Superior temporal gyrus (tissue), 1 donor: Measurements from ENCODE around the gene ADAMTS4.

Experiments
- DNase-seq: peaks from one replicate; pipeline ENCODE4 v3.0.0-alpha.2; 2016; ENCODE audit errors: extremely low spot score

ADAMTS4 gene

GRCh38 chr1:161219078-161219892, 20.4 kb upstream of the ADAMTS4 start:
- no peak for DNase-seq

DNA sequence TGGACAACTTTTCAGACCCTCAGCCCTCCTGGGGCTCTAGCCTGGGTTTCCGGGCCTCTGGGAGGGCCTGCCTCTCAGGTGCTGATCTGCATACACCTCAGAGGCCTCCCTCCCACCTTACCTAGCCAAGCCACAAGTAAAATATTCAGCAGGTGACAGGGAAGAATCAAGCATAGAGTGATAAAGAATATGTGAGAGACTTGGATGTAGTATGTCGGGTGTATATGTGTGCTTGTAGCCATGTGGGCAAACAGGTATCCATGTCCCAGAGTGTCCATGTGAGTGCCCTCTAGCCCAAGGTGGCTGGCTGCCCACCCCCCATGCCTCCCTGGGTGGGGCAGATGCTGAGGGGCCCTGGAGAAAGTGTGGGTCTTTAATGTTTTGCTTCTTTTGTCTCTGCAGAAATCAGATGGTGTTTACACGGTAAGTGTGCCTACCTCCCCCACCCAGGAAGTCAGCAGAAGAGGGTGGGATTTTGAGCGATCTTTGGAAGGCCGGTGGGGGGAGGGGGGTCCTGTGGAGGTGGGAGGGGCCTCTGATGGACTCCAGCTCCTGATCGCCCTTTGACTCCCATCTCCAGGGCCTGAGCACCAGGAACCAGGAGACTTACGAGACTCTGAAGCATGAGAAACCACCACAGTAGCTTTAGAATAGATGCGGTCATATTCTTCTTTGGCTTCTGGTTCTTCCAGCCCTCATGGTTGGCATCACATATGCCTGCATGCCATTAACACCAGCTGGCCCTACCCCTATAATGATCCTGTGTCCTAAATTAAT, 19.6 kb upstream of the ADAMTS4 start:
- DNase-seq = no peak

GRCh38 chr1:161217831-161218230, 19.0 kb upstream of the ADAMTS4 start:
- DNase-seq = no peak

DNA sequence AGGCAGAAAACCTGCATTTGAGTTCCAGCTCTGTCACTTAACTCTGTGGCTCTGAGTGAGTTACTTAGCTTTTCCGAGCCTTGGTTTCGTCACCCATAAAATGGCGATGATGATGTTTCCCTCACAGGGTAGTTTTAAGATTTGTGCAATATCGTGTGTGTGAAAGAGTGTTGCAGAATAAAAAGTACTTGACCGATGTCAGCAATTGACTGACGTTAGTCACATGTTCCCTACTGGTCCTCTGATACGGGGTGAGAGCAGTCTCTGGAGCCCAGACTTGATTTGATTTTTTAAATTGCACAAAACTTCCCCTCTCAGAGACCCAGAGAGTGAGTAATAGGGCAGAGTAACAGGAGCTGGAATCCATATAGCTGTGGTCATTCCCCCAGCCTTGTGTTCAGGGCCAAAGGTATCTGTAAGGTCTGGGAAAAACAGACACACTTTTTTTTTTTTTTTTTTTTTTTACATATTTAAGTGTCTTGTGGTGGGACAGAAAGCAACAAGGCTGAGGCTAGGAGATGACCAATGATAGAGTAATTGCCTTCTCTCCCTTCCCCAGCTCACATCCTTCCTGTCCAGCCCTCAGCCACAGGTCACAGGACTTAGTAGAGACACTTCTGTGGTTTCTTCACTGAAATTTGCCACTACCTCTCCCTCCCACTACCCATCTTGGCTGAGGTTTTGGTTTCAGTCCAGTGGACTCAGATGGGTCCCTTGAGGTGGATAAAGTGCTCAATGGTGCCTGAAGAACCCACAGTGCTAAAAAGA, 18.3 kb upstream of the ADAMTS4 start:
- DNase-seq = no peak

GRCh38 chr1:161215076-161215475, 16.2 kb upstream of the ADAMTS4 start, which contains the start of gene FCER1G:
TSS of gene FCER1G (plus strand) at chr1:161215295. CDS start at chr1:161215322, 27 bp downstream.
- no peak for DNase-seq

GRCh38 chr1:161214369-161214768, 15.5 kb upstream of the ADAMTS4 start:
- no peak for DNase-seq

- peak; percentile 81 for DNase-seq
Observed at GRCh38 chr1:161209790-161210409, 11.0 kb upstream of the ADAMTS4 start.

- DNase-seq = no peak
Observed at GRCh38 chr1:161207173-161207572, 8.3 kb upstream of the ADAMTS4 start.

DNA sequence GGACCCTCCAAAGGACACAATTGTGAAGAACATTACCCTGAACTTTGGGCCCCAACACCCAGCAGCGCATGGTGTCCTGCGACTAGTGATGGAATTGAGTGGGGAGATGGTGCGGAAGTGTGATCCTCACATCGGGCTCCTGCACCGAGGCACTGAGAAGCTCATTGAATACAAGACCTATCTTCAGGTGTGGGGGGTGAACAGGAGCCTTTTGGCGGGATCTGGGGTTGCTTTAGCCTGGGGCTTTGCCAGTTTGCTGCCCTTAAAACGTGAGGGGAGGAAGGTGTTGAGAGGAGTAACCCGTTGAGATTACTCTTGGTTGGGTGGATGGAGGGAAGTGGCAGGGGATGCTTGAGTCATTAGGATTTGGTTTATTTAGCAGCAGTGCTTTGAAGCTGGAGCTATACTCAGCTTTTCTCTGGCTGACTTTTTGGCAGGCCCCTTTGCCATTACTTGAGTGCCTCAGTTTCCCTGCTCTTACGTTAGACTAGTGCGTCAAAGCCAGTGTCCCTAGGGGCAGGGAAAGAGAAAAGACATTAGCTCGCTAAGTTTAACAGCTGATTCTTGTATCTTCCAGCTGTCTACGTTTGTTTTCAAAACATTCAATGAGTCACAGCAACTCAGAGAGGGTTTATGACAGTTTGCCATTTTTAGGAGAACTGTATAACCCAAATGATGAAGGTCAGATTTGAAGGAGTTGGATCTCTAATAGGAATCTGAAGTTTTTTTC, 7.7 kb upstream of the ADAMTS4 start:
- DNase-seq = no peak

DNA sequence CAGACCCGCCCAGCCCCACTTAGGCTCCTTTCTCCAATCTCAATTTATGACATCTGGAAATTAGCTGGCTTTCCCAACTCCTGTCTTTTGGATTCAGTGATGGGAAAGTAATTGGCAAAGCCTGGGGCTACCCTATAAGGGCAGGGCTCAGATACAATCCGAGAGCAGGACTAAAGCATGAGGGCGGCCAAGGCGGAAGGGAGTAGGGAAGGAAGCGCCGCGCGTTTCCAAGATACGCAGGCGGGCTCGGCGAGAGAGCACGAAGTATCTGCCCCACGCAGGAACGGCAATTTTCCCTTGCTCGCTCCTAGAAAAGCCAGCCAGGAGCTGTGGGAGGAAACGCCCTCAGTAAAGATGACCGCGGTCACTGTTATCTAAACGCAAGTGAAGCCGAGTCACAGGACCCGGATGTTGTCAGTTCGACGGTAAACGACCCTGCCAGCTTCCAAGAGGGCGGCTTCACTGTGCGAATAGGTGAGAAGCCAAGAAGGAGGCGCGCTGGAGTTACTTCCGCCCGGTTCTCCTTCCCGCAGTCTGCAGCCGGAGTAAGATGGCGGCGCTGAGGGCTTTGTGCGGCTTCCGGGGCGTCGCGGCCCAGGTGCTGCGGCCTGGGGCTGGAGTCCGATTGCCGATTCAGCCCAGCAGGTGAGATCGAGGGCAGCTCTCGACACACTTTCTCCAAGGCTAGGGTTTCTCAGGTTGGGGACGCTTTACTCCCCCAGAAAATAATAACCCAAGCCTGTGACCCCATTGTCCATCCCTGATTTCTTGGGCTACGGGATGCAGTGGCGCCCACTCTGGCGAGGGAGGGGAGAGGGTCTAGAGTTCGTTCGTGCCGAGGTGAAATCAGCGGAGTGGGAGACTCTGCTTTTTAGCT, 3.2 kb upstream of the ADAMTS4 start, which contains the start of gene NDUFS2:
NDUFS2 (plus strand) TSS at position 532 of the 877 bp plus-strand sequence; CDS start at position 551, 19 bp downstream.
- DNase-seq = peak; percentile 100

GRCh38 chr1:161200992-161201835, 2.4 kb upstream of the ADAMTS4 start:
- DNase-seq = peak; percentile 68

GRCh38 chr1:161200421-161200991, 1.7 kb upstream of the ADAMTS4 start:
- DNase-seq = peak; percentile 88

DNA sequence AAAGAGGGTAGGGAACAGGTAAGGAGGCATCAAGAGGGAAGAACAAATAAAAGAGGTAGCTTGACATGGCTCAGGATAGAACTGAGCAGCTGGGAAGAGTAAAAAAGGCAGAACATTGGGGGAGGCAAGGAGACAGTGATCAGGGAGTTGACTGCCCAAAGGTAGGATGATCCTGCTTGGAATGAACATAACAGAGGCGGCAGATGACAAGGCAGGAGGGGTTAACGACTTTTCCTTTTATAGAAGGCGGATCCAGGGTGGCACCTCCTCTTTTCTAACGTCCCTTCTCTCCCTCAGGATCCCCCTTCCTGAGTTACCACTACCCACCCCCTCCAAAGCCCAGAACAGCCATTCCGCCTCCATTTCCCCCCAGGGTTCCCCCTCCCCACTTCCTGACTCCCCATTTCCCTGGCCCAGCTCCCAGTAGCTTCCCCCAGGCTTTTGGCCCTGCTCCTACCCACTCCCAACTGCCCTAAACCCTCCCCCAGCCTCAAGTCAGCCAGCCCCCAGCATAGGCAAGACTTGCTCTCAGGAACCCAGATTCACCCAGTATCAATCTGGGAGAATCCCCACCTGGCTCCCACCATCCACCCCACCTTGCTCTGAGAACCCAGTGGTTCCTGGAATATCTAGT, 769 bp upstream of the ADAMTS4 start:
- DNase-seq = no peak

GRCh38 chr1:161198194-161198896, 509 bp downstream of the ADAMTS4 start:
- no peak for DNase-seq

DNA sequence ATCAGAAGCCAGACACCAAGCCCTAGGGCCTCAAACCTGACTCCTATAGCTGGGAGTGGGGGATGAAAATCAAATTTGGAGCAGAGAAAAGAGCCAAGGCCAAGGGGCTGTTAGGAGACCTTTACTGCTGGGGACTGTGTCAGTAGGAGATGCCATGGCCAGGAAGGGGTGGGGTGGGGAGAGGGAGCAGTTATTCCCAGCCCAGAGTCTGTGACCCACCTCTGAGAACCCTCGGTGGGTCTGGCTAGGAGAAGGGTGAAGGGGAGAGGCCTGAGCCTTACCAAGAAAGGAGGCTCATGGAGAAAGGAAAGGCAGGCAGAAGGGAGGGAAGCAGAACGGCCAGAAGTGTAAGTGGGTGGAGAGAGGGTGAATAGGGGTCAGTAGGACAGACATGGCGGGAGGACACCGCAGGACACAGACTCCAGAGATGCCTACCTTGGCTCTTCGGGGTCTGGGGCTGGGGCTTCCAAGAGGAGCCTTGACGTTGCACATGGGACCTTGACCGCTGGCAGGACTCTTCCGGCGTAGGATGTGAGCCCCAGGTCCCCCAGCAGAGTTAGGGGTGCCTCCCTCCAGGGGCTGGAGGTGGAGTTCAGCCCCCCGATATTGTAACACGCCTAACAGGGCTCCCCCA, 1.2 kb downstream of the ADAMTS4 start:
- no peak for DNase-seq

GRCh38 chr1:161196521-161197451, 2.1 kb downstream of the ADAMTS4 start:
- DNase-seq = no peak
